GM12801 (cell line): Measurements from ENCODE around the gene LMF1.

ENCODE experiments used
- CTCF ChIP-seq: IDR thresholded peaks from one replicate; pipeline ENCODE4 v1.5.1; 2011; ENCODE audit warnings: control low read depth; ENCODE audit not compliant: insufficient read length; ENCODE audit errors: extremely low read depth

The LMF1 gene

GRCh38 chr16:869823-870641 lies 100.8 kb downstream of the LMF1 start:
- TF ChIP-seq CTCF = no peak

GRCh38 chr16:868846-869822 lies 101.7 kb downstream of the LMF1 start:
- TF ChIP-seq CTCF = no peak

GRCh38 chr16:868386-868755 lies 102.4 kb downstream of the LMF1 start:
- TF ChIP-seq CTCF = no peak

GRCh38 chr16:867421-868385 lies 103.1 kb downstream of the LMF1 start:
- TF ChIP-seq CTCF = no peak

GRCh38 chr16:866252-866896 lies 104.4 kb downstream of the LMF1 start:
- no peak for TF ChIP-seq CTCF

- no peak for TF ChIP-seq CTCF
These were observed 105.8 kb downstream of the LMF1 start for GRCh38 chr16:865026-865425.
